MCF 10A (cell line): ENCODE data around the gene GPR84. TPM values are rescaled to one million over a fixed set of nuclear protein-coding genes. Genes with fewer than 3 reads are reported as not detected.

Source experiments
- BruUV-seq: library from RNA; stranded (reverse); fragments of 400-500 nt; replicated peaks from 2 replicates; lab custom pipeline; 2021; lab: Mats Ljungman, UMichigan
- CTCF ChIA-PET: fragments of 300-600 bp; sonication (Branson Sonifier 250); formaldehyde crosslinking; extraction: SDS; loops from one replicate; lab custom pipeline; 2021; ENCODE audit warnings: antibody characterized with exemption, inconsistent platforms; lab: Yijun Ruan, JAX
- POLR2A ChIA-PET: fragments of 300-600, 350-650 bp; sonication (Branson Sonifier 250); formaldehyde crosslinking; extraction: SDS; loops from one replicate; lab custom pipeline; 2020; ENCODE audit warnings: antibody characterized with exemption, inconsistent platforms; lab: Yijun Ruan, JAX
- DNase-seq: peaks from one replicate; pipeline ENCODE4 v3.0.0-alpha.2; 2018; ENCODE audit not compliant: unreplicated experiment
- H3K27ac Mint-ChIP-seq: one replicate; pipeline ENCODE4 v1.8.0; 2022; ENCODE audit warnings: mild to moderate bottlenecking, low read depth, mixed read lengths; ENCODE audit not compliant: unreplicated experiment
- H3K27me3 Mint-ChIP-seq: one replicate; pipeline ENCODE4 v1.8.0; 2022; ENCODE audit warnings: mixed read lengths; ENCODE audit not compliant: insufficient read depth, unreplicated experiment
- H3K36me3 Mint-ChIP-seq: one replicate; pipeline ENCODE4 v1.8.0; 2022; ENCODE audit warnings: mild to moderate bottlenecking, moderate library complexity, mixed read lengths; ENCODE audit not compliant: insufficient read depth, unreplicated experiment
- H3K4me1 Mint-ChIP-seq: one replicate; pipeline ENCODE4 v1.8.0; 2022; ENCODE audit warnings: mixed read lengths; ENCODE audit not compliant: insufficient read depth, unreplicated experiment
- H3K4me3 Mint-ChIP-seq: one replicate; pipeline ENCODE4 v1.8.0; 2022; ENCODE audit warnings: mild to moderate bottlenecking, moderate library complexity, mixed read lengths; ENCODE audit not compliant: unreplicated experiment
- H3K9me3 Mint-ChIP-seq: one replicate; pipeline ENCODE4 v1.8.0; 2022; ENCODE audit warnings: mixed read lengths; ENCODE audit not compliant: unreplicated experiment
- CTCF ChIP-seq: fragments of 200-600 bp; IDR thresholded peaks from one replicate; pipeline ENCODE4 v1.8.0; 2022; ENCODE audit warnings: antibody characterized with exemption, mild to moderate bottlenecking; ENCODE audit not compliant: unreplicated experiment
- intact Hi-C: fragments of 100-400 bp; cut with micrococcal nuclease; formaldehyde crosslinking; loops from 2 replicates; pipeline ENCODE4 v1.14.1; 2022
- total RNA-seq: library from RNA; stranded (reverse); gene quantifications from 2 replicates; pipeline ENCODE4 v1.2.3, GENCODE V29; 2022

Gene GPR84
- total RNA-seq, 1 experiment from 2014 or later = not detected

GRCh38 chr12:54404061-54405004 lies 40.0 kb upstream of the GPR84 start:
- BruUV-seq = no TSS peak
- Mint-ChIP-seq H3K27me3 (no peaks in the 10 kb centered on the region), H3K27ac (peak overlapping the region; percentile 55), H3K36me3 (peaks cover 87% of the 10 kb centered on the region), H3K4me3 (no peak overlapping the region), H3K4me1 (peaks cover 13% of the 10 kb centered on the region), H3K9me3 (no peaks in the 10 kb centered on the region)
- TF ChIP-seq CTCF = peak; percentile 90
- ChIA-PET POLR2A (interaction anchor here (0.8 kb wide), 1 partner anchor 28 kb away, joined by 3 read pairs; no protein-coding TSS in a partner anchor), CTCF (interaction anchor here (0.6 to 12.3 kb wide), 21 partner anchors 8 to 375 kb away, joined by 3 to 982 read pairs (median 4); partner anchors contain the start of gene ITGA5)
- peak; percentile 60 for DNase-seq
- intact Hi-C loops = no loop called here

- H3K9me3 Mint-ChIP-seq = no peaks in the 10 kb centered on the region
- CTCF ChIA-PET = interaction anchor here (0.7 to 12.3 kb wide), 8 partner anchors 14 to 530 kb away, joined by 3 to 982 read pairs (median 24); partner anchors contain the start of gene ITGA5
- intact Hi-C loops = no loop called here
- H3K4me1 Mint-ChIP-seq = peaks cover 18% of the 10 kb centered on the region
- DNase-seq = no peak
- POLR2A ChIA-PET = interaction anchor here (1.6 to 3.1 kb wide), 2 partner anchors 17 to 31 kb away, joined by 4 to 21 read pairs; no protein-coding TSS in a partner anchor
- peaks cover 87% of the 10 kb centered on the region for H3K36me3 Mint-ChIP-seq
- H3K27ac Mint-ChIP-seq = no peak overlapping the region
- no TSS peak for BruUV-seq
- TF ChIP-seq CTCF = no peak
- H3K4me3 Mint-ChIP-seq = no peak overlapping the region
- H3K27me3 Mint-ChIP-seq = no peaks in the 10 kb centered on the region
Observed at GRCh38 chr12:54401119-54401518, 36.8 kb upstream of the GPR84 start.

- TF ChIP-seq CTCF = peak; percentile 91
- Mint-ChIP-seq H3K9me3 (no peaks in the 10 kb centered on the region), H3K27me3 (no peaks in the 10 kb centered on the region), H3K4me1 (peaks cover 13% of the 10 kb centered on the region), H3K4me3 (no peak overlapping the region), H3K27ac (no peak overlapping the region), H3K36me3 (peaks cover 91% of the 10 kb centered on the region)
- POLR2A ChIA-PET = interaction anchor here (0.7 to 3.7 kb wide), 6 partner anchors 9 to 76 kb away, joined by 3 to 52 read pairs (median 5); no protein-coding TSS in a partner anchor
- CTCF ChIA-PET = interaction anchor here (0.6 to 12.3 kb wide), 38 partner anchors 12 to 1326 kb away, joined by 3 to 982 read pairs (median 4); partner anchors contain the start of genes ITGA5 and ZNF385A
- intact Hi-C loops = loop anchor here (1.0 kb wide), 1 partner anchor 40 kb away; no protein-coding TSS in a partner anchor
- no TSS peak for BruUV-seq
- peak; percentile 88 for DNase-seq
Observed at GRCh38 chr12:54398995-54399793, 34.9 kb upstream of the GPR84 start.
